ENCODE data around the gene ATP5F1D.

ATP5F1D gene

GRCh38 chr19:1257475-1258162 is 16.1 kb downstream of the ATP5F1D start:
- TF ChIP-seq CTCF (conservative IDR thresholded peaks at IDR 0.05) = no peak
- no peak overlapping the region for H3K27ac ChIP-seq

- no peak overlapping the region for H3K27ac ChIP-seq
- no peak for TF ChIP-seq CTCF (conservative IDR thresholded peaks at IDR 0.05)
These were observed 16.6 kb downstream of the ATP5F1D start for GRCh38 chr19:1258163-1258492.

- no peak overlapping the region for H3K27ac ChIP-seq
- no peak for TF ChIP-seq CTCF (conservative IDR thresholded peaks at IDR 0.05)
These were observed 17.2 kb downstream of the ATP5F1D start for GRCh38 chr19:1258707-1259205.

- no peak for TF ChIP-seq CTCF (conservative IDR thresholded peaks at IDR 0.05)
- no peak overlapping the region for H3K27ac ChIP-seq
These were observed 17.8 kb downstream of the ATP5F1D start for GRCh38 chr19:1259206-1259875.

- TF ChIP-seq CTCF (conservative IDR thresholded peaks at IDR 0.05) = no peak
- H3K27ac ChIP-seq = peak overlapping the region; percentile 84; the same call in 1 of the 2 replicates
These were observed 18.6 kb downstream of the ATP5F1D start for GRCh38 chr19:1259876-1260748.

- TF ChIP-seq CTCF (conservative IDR thresholded peaks at IDR 0.05) = no peak
- peak overlapping the region; percentile 84 for H3K27ac ChIP-seq
These were observed 19.4 kb downstream of the ATP5F1D start for GRCh38 chr19:1260749-1261537.
